Measurements from ENCODE around the gene LGALS3BP. TPM values are rescaled to one million over a fixed set of nuclear protein-coding genes. Genes with fewer than 3 reads are reported as not detected.

LGALS3BP gene
- total and polyA plus RNA-seq, 4 donors: 70.7 to 174 (median 133) TPM

DNA sequence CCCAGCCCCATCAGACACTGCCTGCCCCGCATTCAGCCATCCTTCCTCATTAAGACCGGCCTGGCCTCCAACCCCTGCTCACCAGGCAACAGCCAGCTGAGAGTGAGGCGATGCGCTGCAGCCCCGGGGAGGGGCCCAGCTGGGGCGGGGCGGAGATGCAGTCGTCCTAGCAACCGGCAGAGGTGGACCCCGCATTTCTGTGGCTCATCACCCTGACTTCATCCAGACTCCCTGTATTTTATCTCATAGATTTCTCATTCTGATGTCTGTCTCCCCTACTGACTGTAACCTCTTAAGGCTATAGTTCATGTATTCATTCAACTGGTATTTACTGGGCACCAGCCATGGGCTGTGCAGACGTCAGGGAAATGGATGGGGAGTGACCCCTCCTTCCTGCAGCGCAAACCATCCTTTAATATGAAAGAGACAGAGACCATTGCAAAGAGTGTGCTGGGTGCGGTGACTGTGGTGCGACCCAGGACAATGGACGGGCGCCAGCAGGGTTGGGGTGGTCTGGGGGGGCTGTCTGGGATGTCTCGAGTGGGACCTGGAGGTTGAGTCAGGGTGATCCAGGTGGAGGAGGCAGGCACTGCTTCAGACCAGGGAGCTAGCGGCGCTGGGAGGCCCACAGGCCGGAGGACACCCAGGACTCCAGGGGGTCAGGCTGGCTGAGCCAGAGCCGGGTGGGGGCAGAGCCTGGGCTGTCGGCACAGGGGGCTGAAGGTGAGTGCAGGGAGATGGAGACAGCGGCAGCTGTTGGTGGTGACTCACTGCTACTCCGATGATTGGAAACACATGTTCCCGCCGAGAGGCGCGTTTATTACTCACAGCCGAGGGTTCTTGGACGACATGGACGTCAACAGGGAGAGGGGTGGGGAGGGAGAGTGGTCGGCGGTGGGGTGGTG lies 44.1 kb downstream of the LGALS3BP start:
- no peaks in the 10 kb centered on the region for H3K27me3 ChIP-seq (ENCODE audit: control insufficient read depth in 1 of 2, insufficient read depth in 2 of 2, low read length in 1 of 2)
- H3K9me3 ChIP-seq (ENCODE audit: control insufficient read depth, low read length): no peaks in the 10 kb centered on the region
- intact Hi-C loops (cut with DNase I): loop anchor here in 1 of 2 donors (5.0 kb wide), 2 partner anchors 37 to 68 kb away; no protein-coding TSS in a partner anchor
- peak overlapping the region; percentile 90 to 94 for H3K27ac ChIP-seq (ENCODE audit: low read depth in 1 of 2, low read length in 2 of 2)
- no peaks in the 10 kb centered on the region for H3K4me1 ChIP-seq (ENCODE audit: control insufficient read depth in 1 of 2, insufficient read depth in 2 of 2, low read length in 2 of 2)
- DNase-seq (peak; percentile 85 to 90), ATAC-seq (ENCODE audit: low FRiP score) (peak; percentile 58)
- H3K4me3 ChIP-seq (ENCODE audit: low read length in 2 of 2): no peak overlapping the region
- no peaks in the 10 kb centered on the region for H3K36me3 ChIP-seq (ENCODE audit: control insufficient read depth in 1 of 2, insufficient read depth in 2 of 2, low read length in 1 of 2)
- WGBS, 2 donors: 52 to 57% methylated on average over 33 of the region's 33 CpGs

DNA sequence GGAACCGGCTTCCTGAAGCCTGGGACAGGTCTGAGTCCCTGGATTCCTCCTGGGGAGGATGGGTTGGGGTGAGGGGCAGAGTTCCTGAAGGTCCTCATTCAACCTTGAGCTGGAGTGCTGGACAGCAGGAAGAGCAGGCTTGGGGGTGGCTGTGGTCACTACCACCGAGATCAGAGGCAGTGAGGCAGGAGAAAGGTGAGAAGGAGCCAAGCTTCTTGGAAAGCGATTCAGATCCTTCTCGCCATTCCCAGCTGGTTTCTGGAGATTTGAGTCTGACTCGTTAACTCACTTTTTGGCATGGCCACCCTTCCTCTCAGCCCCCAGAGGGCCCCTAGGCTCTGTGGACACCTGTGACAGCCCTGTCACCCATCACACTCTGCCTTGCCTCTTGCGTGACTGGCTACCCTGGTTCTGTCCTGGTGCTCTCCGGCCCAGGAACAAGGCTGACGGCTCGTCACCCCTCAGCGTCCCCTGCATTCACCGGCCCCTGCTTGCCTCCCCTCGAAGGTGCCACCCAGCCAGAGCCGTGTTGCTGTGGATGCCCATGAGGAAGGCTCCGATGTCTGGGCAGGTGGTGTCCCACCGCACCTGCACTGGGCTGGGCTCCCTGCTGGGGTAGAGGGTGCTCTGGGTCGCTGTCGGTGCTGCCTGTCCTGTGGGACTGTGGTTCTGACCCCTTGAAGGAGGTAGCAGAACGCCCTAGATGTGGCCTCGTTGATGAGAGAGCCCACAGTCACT lies 44.9 kb downstream of the LGALS3BP start:
- 66 to 67% methylated on average over 19 of the region's 19 CpGs for WGBS, 2 donors
- H3K9me3 ChIP-seq (ENCODE audit: control insufficient read depth, low read length): no peaks in the 10 kb centered on the region
- DNase-seq (no peak), ATAC-seq (ENCODE audit: low FRiP score) (no peak)
- H3K4me1 ChIP-seq (ENCODE audit: control insufficient read depth in 1 of 2, insufficient read depth in 2 of 2, low read length in 2 of 2): no peaks in the 10 kb centered on the region
- H3K36me3 ChIP-seq (ENCODE audit: control insufficient read depth in 1 of 2, insufficient read depth in 2 of 2, low read length in 1 of 2): no peaks in the 10 kb centered on the region
- no peak overlapping the region for H3K4me3 ChIP-seq (ENCODE audit: low read length in 2 of 2)
- peak overlapping the region; percentile 90 to 94 for H3K27ac ChIP-seq (ENCODE audit: low read depth in 1 of 2, low read length in 2 of 2)
- H3K27me3 ChIP-seq (ENCODE audit: control insufficient read depth in 1 of 2, insufficient read depth in 2 of 2, low read length in 1 of 2): no peaks in the 10 kb centered on the region
- intact Hi-C loops (cut with DNase I): loop anchor here in 1 of 2 donors (5.0 kb wide), 2 partner anchors 37 to 68 kb away; no protein-coding TSS in a partner anchor

DNA sequence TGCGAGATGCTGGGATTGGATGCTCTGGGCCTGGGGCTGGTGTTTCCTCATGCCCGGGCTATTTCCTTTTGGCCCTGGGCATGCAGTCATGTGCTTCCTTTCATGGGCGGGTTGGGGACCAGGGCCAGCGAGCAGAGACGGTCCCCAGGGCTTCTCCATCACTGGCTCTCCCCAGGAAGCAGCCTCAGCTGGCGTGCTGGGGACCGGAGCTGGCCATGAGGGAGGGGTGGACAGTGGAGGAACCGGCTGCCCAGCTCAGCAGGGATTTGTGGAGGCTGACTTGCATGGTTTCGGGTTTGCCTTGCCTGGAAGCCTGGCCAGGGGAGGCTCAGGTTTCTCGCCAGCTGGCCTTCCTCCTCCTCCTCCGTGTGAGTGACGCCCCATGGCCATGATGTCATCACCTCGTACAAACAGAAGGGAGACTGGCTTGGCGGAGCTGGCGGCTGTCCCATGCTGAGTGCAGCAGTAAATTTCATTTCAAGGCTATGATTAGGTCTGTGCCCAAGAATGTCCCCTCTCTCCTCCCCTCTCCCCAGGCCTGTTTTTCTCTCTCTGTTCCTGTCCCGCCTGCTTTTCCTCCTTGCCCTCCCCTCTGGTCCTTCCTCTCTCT lies 45.7 kb downstream of the LGALS3BP start:
- peak; percentile 98 to 99 for DNase-seq
- ATAC-seq (ENCODE audit: low FRiP score): peak; percentile 92
- H3K27ac ChIP-seq (ENCODE audit: low read depth in 1 of 2, low read length in 2 of 2): peak overlapping the region; percentile 90 to 94
- WGBS, 2 donors: 1 to 3% methylated on average over 16 of the region's 16 CpGs
- H3K27me3 ChIP-seq (ENCODE audit: control insufficient read depth in 1 of 2, insufficient read depth in 2 of 2, low read length in 1 of 2): no peaks in the 10 kb centered on the region
- no peaks in the 10 kb centered on the region for H3K9me3 ChIP-seq (ENCODE audit: control insufficient read depth, low read length)
- no peak overlapping the region for H3K4me3 ChIP-seq (ENCODE audit: low read length in 2 of 2)
- H3K36me3 ChIP-seq (ENCODE audit: control insufficient read depth in 1 of 2, insufficient read depth in 2 of 2, low read length in 1 of 2): no peaks in the 10 kb centered on the region
- no peaks in the 10 kb centered on the region for H3K4me1 ChIP-seq (ENCODE audit: control insufficient read depth in 1 of 2, insufficient read depth in 2 of 2, low read length in 2 of 2)
- intact Hi-C loops (cut with DNase I): no loop called here

DNA sequence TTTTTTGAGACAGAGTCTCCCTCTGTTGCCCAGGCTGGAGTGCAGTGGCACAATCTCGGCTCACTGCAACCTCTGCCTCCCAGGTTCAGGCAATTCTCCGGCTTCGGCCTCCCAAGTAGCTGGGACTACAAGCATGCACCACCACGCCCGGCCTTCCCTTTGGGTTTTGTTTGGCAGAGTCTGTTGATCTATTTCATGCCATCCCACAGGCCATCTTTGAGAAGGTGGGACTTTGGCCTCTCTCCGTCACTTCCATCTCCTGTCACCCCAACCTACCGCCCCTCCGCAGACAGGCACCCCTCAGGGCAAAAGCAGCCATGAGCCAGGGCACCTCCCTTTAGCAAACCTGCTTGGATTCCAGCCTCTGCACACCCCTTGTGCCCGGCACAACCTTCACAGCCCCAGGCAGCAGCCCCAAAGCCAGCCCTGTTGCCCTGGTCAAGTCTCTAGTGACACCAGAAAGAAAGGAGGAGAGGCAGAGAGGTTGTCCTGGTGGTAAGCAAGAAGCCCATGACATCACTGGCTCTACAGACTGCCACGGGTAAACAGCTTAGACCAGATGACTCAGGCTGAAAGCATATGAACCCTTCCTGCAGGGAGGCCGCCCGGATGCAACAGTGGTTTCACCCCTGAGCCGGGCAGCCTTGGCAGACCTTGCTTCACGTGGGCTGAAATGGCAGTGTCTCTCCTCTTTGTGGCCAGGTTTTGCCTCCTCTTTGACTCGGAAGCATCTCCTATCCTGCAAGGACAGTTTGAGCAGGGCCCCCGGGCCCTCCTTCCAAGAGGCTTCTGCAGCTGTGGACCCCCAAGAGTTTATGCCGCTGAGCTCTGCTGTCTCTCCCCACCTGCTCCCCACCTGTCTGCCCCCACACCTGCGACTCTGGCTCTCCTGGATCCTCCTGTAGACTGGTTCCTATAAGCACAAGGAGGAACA lies 46.4 kb downstream of the LGALS3BP start:
- Histone ChIP-seq H3K4me3 (ENCODE audit: low read length in 2 of 2) (no peak overlapping the region), H3K27ac (ENCODE audit: low read depth in 1 of 2, low read length in 2 of 2) (peak overlapping the region; percentile 76 to 92), H3K9me3 (ENCODE audit: control insufficient read depth, low read length) (no peaks in the 10 kb centered on the region), H3K36me3 (ENCODE audit: control insufficient read depth in 1 of 2, insufficient read depth in 2 of 2, low read length in 1 of 2) (no peaks in the 10 kb centered on the region), H3K4me1 (ENCODE audit: control insufficient read depth in 1 of 2, insufficient read depth in 2 of 2, low read length in 2 of 2) (no peaks in the 10 kb centered on the region), H3K27me3 (ENCODE audit: control insufficient read depth in 1 of 2, insufficient read depth in 2 of 2, low read length in 1 of 2) (no peaks in the 10 kb centered on the region)
- WGBS, 2 donors: 49 to 51% methylated on average over 18 of the region's 18 CpGs
- peak; percentile 75 for ATAC-seq (ENCODE audit: low FRiP score)
- DNase-seq: peak; percentile 89 to 90
- intact Hi-C loops (cut with DNase I): no loop called here

GRCh38 chr17:78929908-78930775 lies 49.6 kb downstream of the LGALS3BP start:
- H3K27me3 ChIP-seq (ENCODE audit: control insufficient read depth in 1 of 2, insufficient read depth in 2 of 2, low read length in 1 of 2): no peaks in the 10 kb centered on the region
- no peaks in the 10 kb centered on the region for H3K36me3 ChIP-seq (ENCODE audit: control insufficient read depth in 1 of 2, insufficient read depth in 2 of 2, low read length in 1 of 2)
- no peak overlapping the region for H3K4me3 ChIP-seq (ENCODE audit: low read length in 2 of 2)
- ATAC-seq (ENCODE audit: low FRiP score) (no peak), DNase-seq (peak in 1 of 2 donors; percentile 45)
- H3K9me3 ChIP-seq (ENCODE audit: control insufficient read depth, low read length): no peaks in the 10 kb centered on the region
- intact Hi-C loops (cut with DNase I): no loop called here
- H3K4me1 ChIP-seq (ENCODE audit: control insufficient read depth in 1 of 2, insufficient read depth in 2 of 2, low read length in 2 of 2): no peaks in the 10 kb centered on the region
- H3K27ac ChIP-seq (ENCODE audit: low read depth in 1 of 2, low read length in 2 of 2): no peak overlapping the region
- 78 to 85% methylated on average over 31 of the region's 31 CpGs for WGBS, 2 donors

GRCh38 chr17:78925662-78926555 lies 53.8 kb downstream of the LGALS3BP start:
- Histone ChIP-seq H3K4me1 (ENCODE audit: control insufficient read depth in 1 of 2, insufficient read depth in 2 of 2, low read length in 2 of 2) (peaks cover 0 to 5% of the 10 kb centered on the region in 2 donors), H3K36me3 (ENCODE audit: control insufficient read depth in 1 of 2, insufficient read depth in 2 of 2, low read length in 1 of 2) (no peaks in the 10 kb centered on the region), H3K27me3 (ENCODE audit: control insufficient read depth in 1 of 2, insufficient read depth in 2 of 2, low read length in 1 of 2) (no peaks in the 10 kb centered on the region), H3K27ac (ENCODE audit: low read depth in 1 of 2, low read length in 2 of 2) (peak overlapping the region; percentile 92 to 96), H3K4me3 (ENCODE audit: low read length in 2 of 2) (peak overlapping the region; percentile 91), H3K9me3 (ENCODE audit: control insufficient read depth, low read length) (no peaks in the 10 kb centered on the region)
- intact Hi-C loops (cut with DNase I): no loop called here
- DNase-seq (peak; percentile 90 to 94), ATAC-seq (ENCODE audit: low FRiP score) (peak; percentile 86)
- 9 to 11% methylated on average over 33 of the region's 33 CpGs for WGBS, 2 donors

DNA sequence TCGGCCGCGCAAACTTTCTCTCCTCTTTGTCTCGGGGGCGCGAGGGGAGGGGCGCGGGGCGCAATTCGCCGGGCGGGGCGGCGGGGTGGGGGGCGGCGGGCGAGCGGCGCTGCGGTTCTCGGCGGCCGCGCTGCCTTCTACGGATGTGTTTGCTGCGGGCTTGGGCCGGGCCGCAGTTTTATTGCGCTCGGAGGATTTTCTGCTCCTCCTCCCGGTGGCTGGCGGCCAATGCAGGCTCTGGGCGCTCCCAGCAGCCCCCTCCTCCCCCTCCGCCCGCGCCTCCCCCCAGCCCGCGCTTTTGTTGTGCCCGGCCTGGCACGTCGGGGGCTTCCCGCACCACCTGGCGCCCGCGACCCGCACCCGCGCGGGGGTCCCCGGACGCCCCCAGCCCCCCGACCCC lies 54.5 kb downstream of the LGALS3BP start, which contains the start of gene TIMP2:
Gene TIMP2 (minus strand): TSS at position 154 of the 400 bp plus-strand sequence. CDS start 299 bp downstream, outside the sequence.
- WGBS, 2 donors: 1% methylated on average over 30 to 52 of the region's 52 CpGs
- H3K27ac ChIP-seq (ENCODE audit: low read depth in 1 of 2, low read length in 2 of 2): peak within 1 kb of the TSS; percentile 92 to 96
- H3K4me1 ChIP-seq (ENCODE audit: control insufficient read depth in 1 of 2, insufficient read depth in 2 of 2, low read length in 2 of 2): peaks cover 0 to 5% of the 10 kb centered on the region in 2 donors
- peak; percentile 96 to 97 for DNase-seq
- no peaks in the 10 kb centered on the region for H3K36me3 ChIP-seq (ENCODE audit: control insufficient read depth in 1 of 2, insufficient read depth in 2 of 2, low read length in 1 of 2)
- H3K9me3 ChIP-seq (ENCODE audit: control insufficient read depth, low read length): no peaks in the 10 kb centered on the region
- H3K27me3 ChIP-seq (ENCODE audit: control insufficient read depth in 1 of 2, insufficient read depth in 2 of 2, low read length in 1 of 2): no peaks in the 10 kb centered on the region
- intact Hi-C loops (cut with DNase I): no loop called here
- ATAC-seq (ENCODE audit: low FRiP score): peak; percentile 80
- H3K4me3 ChIP-seq (ENCODE audit: low read length in 2 of 2): peak within 1 kb of the TSS; percentile 91

Data from aorta (tissue), 5 donors.